ENCODE results near the gene DR1.

Gene DR1

GRCh38 chr1:93338387-93339146 is 7.1 kb upstream of the DR1 start:
- H3K36me3 ChIP-seq (replicated peaks; ENCODE audit: insufficient read depth, low read length), result no peaks in the 10 kb centered on the region

GRCh38 chr1:93339171-93339697 is 6.5 kb upstream of the DR1 start:
- no peak overlapping the region for H3K27ac ChIP-seq (ENCODE audit: low read length)
- H3K9ac ChIP-seq (ENCODE audit: low read length), result no peak overlapping the region
- no peak overlapping the region for H2AFZ ChIP-seq (ENCODE audit: low read length)

More at GRCh38 chr1:93338387-93339146, 7.1 kb upstream of the DR1 start:
- no peaks in the 10 kb centered on the region for H3K27me3 ChIP-seq (replicated peaks; ENCODE audit: insufficient read depth, low read length)
- no peaks in the 10 kb centered on the region for H3K79me2 ChIP-seq (ENCODE audit: low read length)
- H3K9ac ChIP-seq (ENCODE audit: low read length), result no peak overlapping the region
- no peak for DNase-seq
- H3K9me2 ChIP-seq (replicated peaks; ENCODE audit: insufficient read depth, low read length), result no peaks in the 10 kb centered on the region
- no peak overlapping the region for H3K4me3 ChIP-seq (ENCODE audit: low read length)
- no peak overlapping the region for H3K4me2 ChIP-seq (ENCODE audit: low read depth, low read length)
- H3K4me1 ChIP-seq (ENCODE audit: low read length), result no peaks in the 10 kb centered on the region
- H2AFZ ChIP-seq (ENCODE audit: low read length), result no peak overlapping the region
- H3K9me3 ChIP-seq (replicated peaks; ENCODE audit: insufficient read depth, low read length), result no peaks in the 10 kb centered on the region
- no peaks in the 10 kb centered on the region for H3F3A ChIP-seq (ENCODE audit: insufficient read depth, low read length)
- H4K20me1 ChIP-seq (ENCODE audit: insufficient read depth, low read length), result no peaks in the 10 kb centered on the region
- no peak overlapping the region for H3K27ac ChIP-seq (ENCODE audit: low read length)
- no peak for TF ChIP-seq EZH2 (optimal IDR thresholded peaks at IDR 0.05; ENCODE audit: low read depth, low read length)
- TF ChIP-seq, protein P1, sequence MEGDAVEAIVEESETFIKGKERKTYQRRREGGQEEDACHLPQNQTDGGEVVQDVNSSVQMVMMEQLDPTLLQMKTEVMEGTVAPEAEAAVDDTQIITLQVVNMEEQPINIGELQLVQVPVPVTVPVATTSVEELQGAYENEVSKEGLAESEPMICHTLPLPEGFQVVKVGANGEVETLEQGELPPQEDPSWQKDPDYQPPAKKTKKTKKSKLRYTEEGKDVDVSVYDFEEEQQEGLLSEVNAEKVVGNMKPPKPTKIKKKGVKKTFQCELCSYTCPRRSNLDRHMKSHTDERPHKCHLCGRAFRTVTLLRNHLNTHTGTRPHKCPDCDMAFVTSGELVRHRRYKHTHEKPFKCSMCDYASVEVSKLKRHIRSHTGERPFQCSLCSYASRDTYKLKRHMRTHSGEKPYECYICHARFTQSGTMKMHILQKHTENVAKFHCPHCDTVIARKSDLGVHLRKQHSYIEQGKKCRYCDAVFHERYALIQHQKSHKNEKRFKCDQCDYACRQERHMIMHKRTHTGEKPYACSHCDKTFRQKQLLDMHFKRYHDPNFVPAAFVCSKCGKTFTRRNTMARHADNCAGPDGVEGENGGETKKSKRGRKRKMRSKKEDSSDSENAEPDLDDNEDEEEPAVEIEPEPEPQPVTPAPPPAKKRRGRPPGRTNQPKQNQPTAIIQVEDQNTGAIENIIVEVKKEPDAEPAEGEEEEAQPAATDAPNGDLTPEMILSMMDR (IDR thresholded peaks at IDR 0.05; ENCODE audit: low read length), result no peak
- TF ChIP-seq EZH2phosphoT487 (IDR thresholded peaks at IDR 0.05; ENCODE audit: low read length), result no peak

DNA sequence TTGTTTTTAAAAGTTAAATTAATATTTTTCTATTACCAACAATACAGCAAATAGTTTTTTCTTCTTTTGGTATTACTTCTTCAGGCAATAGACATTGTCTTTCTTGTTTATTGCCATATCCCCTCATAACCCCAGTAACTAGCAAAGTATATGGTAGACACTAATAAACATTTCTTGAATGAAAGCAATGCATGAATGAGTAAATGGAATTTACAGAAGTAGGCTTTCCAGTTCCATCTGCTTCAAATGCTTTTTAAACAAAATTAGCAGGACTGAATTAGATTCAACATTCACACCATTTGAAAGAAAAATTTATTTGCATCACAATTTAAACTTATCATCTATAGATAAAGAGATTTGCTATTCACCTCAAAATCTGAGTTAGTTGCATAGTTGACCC is 5.6 kb upstream of the DR1 start:
- Histone ChIP-seq H3K27ac (ENCODE audit: low read length) (no peak overlapping the region), H3K36me3 (replicated peaks; ENCODE audit: insufficient read depth, low read length) (no peaks in the 10 kb centered on the region), H3K9me2 (replicated peaks; ENCODE audit: insufficient read depth, low read length) (no peaks in the 10 kb centered on the region), H3K4me2 (ENCODE audit: low read depth, low read length) (no peak overlapping the region), H2AFZ (ENCODE audit: low read length) (no peak overlapping the region), H3K9me3 (replicated peaks; ENCODE audit: insufficient read depth, low read length) (no peaks in the 10 kb centered on the region), H3F3A (ENCODE audit: insufficient read depth, low read length) (peaks cover under 1% of the 10 kb centered on the region; the same call in 1 of the 2 replicates), H3K4me1 (ENCODE audit: low read length) (0 out of 2 replicates have a peak, but pooled peaks cover 4% of the 10 kb centered on the region), H3K9ac (ENCODE audit: low read length) (no peak overlapping the region), H4K20me1 (ENCODE audit: insufficient read depth, low read length) (no peaks in the 10 kb centered on the region), H3K79me2 (ENCODE audit: low read length) (peaks cover 2% of the 10 kb centered on the region), H3K4me3 (ENCODE audit: low read length) (no peak overlapping the region), H3K27me3 (replicated peaks; ENCODE audit: insufficient read depth, low read length) (no peaks in the 10 kb centered on the region)
- no peak for DNase-seq
- TF ChIP-seq, protein P1 (IDR thresholded peaks at IDR 0.05; ENCODE audit: low read length), result no peak
- no peak for TF ChIP-seq EZH2phosphoT487 (IDR thresholded peaks at IDR 0.05; ENCODE audit: low read length)
- TF ChIP-seq EZH2 (optimal IDR thresholded peaks at IDR 0.05; ENCODE audit: low read depth, low read length), result no peak

More at GRCh38 chr1:93339171-93339697, 6.5 kb upstream of the DR1 start:
- H4K20me1 ChIP-seq (ENCODE audit: insufficient read depth, low read length), result no peaks in the 10 kb centered on the region
- 0 out of 2 replicates have a peak, but pooled peaks cover 1% of the 10 kb centered on the region for H3K4me1 ChIP-seq (ENCODE audit: low read length)
- no peaks in the 10 kb centered on the region for H3K27me3 ChIP-seq (replicated peaks; ENCODE audit: insufficient read depth, low read length)
- no peak for DNase-seq
- TF ChIP-seq EZH2phosphoT487 (IDR thresholded peaks at IDR 0.05; ENCODE audit: low read length), result no peak
- TF ChIP-seq EZH2 (optimal IDR thresholded peaks at IDR 0.05; ENCODE audit: low read depth, low read length), result no peak
- TF ChIP-seq, protein P1 (IDR thresholded peaks at IDR 0.05; ENCODE audit: low read length), result no peak
- H3K79me2 ChIP-seq (ENCODE audit: low read length), result no peaks in the 10 kb centered on the region
- H3K9me2 ChIP-seq (replicated peaks; ENCODE audit: insufficient read depth, low read length), result no peaks in the 10 kb centered on the region
- H3K4me3 ChIP-seq (ENCODE audit: low read length), result no peak overlapping the region
- H3K36me3 ChIP-seq (replicated peaks; ENCODE audit: insufficient read depth, low read length), result no peaks in the 10 kb centered on the region
- H3K9me3 ChIP-seq (replicated peaks; ENCODE audit: insufficient read depth, low read length), result no peaks in the 10 kb centered on the region
- H3F3A ChIP-seq (ENCODE audit: insufficient read depth, low read length), result no peaks in the 10 kb centered on the region
- no peak overlapping the region for H3K4me2 ChIP-seq (ENCODE audit: low read depth, low read length)
